HG03097 (cell line): Measurements from ENCODE around the gene TMEM132A.
"Not testable (repeated sequence)": the region's sequence is repeated elsewhere in the genome, so short reads cannot be mapped to it uniquely, and the experiment has no call there.

Experiments
- ATAC-seq: cut with Tn5 transposase; IDR thresholded peaks from one replicate; pipeline ENCODE4 v1.9.1; 2021; ENCODE audit not compliant: unreplicated experiment, low FRiP score

Gene TMEM132A

GRCh38 chr11:60951904-60952741, 27.9 kb downstream of the TMEM132A start, which contains the start of gene SLC15A3:
Gene SLC15A3 (minus strand): TSS chr11:60952176. CDS start chr11:60951551, 625 bp downstream.
- ATAC-seq = peak; percentile 50

- ATAC-seq = no peak
Measured at GRCh38 chr11:60952742-60953170, 28.5 kb downstream of the TMEM132A start.

- ATAC-seq = no peak
Measured at GRCh38 chr11:60953781-60954180, 29.5 kb downstream of the TMEM132A start.

- no peak for ATAC-seq
Measured at GRCh38 chr11:60954421-60954820, 30.2 kb downstream of the TMEM132A start.

- ATAC-seq = no peak
Measured at GRCh38 chr11:60955571-60955970, 31.3 kb downstream of the TMEM132A start.

GRCh38 chr11:60957188-60957587, 32.9 kb downstream of the TMEM132A start:
- ATAC-seq = no peak

- no peak for ATAC-seq
Measured at GRCh38 chr11:60959431-60959830, 35.2 kb downstream of the TMEM132A start.

- ATAC-seq = no peak
Measured at GRCh38 chr11:60960405-60960804, 36.1 kb downstream of the TMEM132A start.

GRCh38 chr11:60964801-60965200, 40.5 kb downstream of the TMEM132A start:
- ATAC-seq = no peak

GRCh38 chr11:60966890-60967289, 42.6 kb downstream of the TMEM132A start:
- ATAC-seq = no peak

GRCh38 chr11:60968223-60968622, 44.0 kb downstream of the TMEM132A start:
- no peak for ATAC-seq

- ATAC-seq = no peak
Measured at GRCh38 chr11:60970369-60970774, 46.1 kb downstream of the TMEM132A start.

- no peak for ATAC-seq
Measured at GRCh38 chr11:60970890-60971289, 46.6 kb downstream of the TMEM132A start.

- ATAC-seq = no peak
Measured at GRCh38 chr11:60971520-60971919, 47.3 kb downstream of the TMEM132A start, which contains the start of gene CD6. Gene CD6 (plus strand): TSS chr11:60971680. CDS start chr11:60971866, 186 bp downstream.

- ATAC-seq = no peak
Measured at GRCh38 chr11:60972182-60973030, 48.1 kb downstream of the TMEM132A start.

- ATAC-seq = no peak
Measured at GRCh38 chr11:60973699-60974098, 49.4 kb downstream of the TMEM132A start.

GRCh38 chr11:60974316-60974715, 50.1 kb downstream of the TMEM132A start:
- not testable (repeated sequence) for ATAC-seq

GRCh38 chr11:60974726-60975125, 50.5 kb downstream of the TMEM132A start:
- ATAC-seq = no peak

- no peak for ATAC-seq
Measured at GRCh38 chr11:60977224-60977623, 53.0 kb downstream of the TMEM132A start.

GRCh38 chr11:60977836-60978235, 53.6 kb downstream of the TMEM132A start:
- no peak for ATAC-seq
